Measurements from ENCODE around the gene PRDM11.

Gene PRDM11

GRCh38 chr11:45267052-45267451 lies 120.6 kb downstream of the PRDM11 start:
- no peak for DNase-seq

GRCh38 chr11:45267652-45268299 lies 121.3 kb downstream of the PRDM11 start:
- no peak for DNase-seq

GRCh38 chr11:45269678-45270077 lies 123.2 kb downstream of the PRDM11 start:
- DNase-seq = no peak

GRCh38 chr11:45270946-45271716 lies 124.7 kb downstream of the PRDM11 start:
- DNase-seq = no peak

GRCh38 chr11:45272701-45273100 lies 126.3 kb downstream of the PRDM11 start:
- DNase-seq = no peak

GRCh38 chr11:45273509-45273908 lies 127.1 kb downstream of the PRDM11 start:
- DNase-seq = no peak

- no peak for DNase-seq
Measured at GRCh38 chr11:45274206-45274605, 127.8 kb downstream of the PRDM11 start.

- no peak for DNase-seq
Measured at GRCh38 chr11:45275828-45276227, 129.4 kb downstream of the PRDM11 start.

GRCh38 chr11:45278714-45279113 lies 132.3 kb downstream of the PRDM11 start:
- no peak for DNase-seq

GRCh38 chr11:45279645-45280044 lies 133.2 kb downstream of the PRDM11 start:
- no peak for DNase-seq

- DNase-seq = no peak
Measured at GRCh38 chr11:45280449-45280848, 134.0 kb downstream of the PRDM11 start.

- no peak for DNase-seq
Measured at GRCh38 chr11:45282081-45282480, 135.6 kb downstream of the PRDM11 start.
